Stomach smooth muscle (tissue), 2 donors: ENCODE measurements around the gene SIRPG.

Experiments used
- H3K27ac ChIP-seq: one replicate; pipeline ENCODE4 v1.7.0; 2013; ENCODE audit warnings: mild to moderate bottlenecking, low read length, inconsistent platforms
- H3K27me3 ChIP-seq, 2 donors: one replicate each; pipeline ENCODE4 v1.7.0; 2013; ENCODE audit warnings: low read length in 2 of 2; ENCODE audit not compliant: insufficient read depth in 2 of 2, control insufficient read depth in 1 of 2
- H3K36me3 ChIP-seq, 2 donors: one replicate each; pipeline ENCODE4 v1.7.0; 2013; ENCODE audit warnings: low read length in 2 of 2; ENCODE audit not compliant: control insufficient read depth in 2 of 2, insufficient read depth in 2 of 2
- H3K4me1 ChIP-seq: one replicate; pipeline ENCODE4 v1.7.0; 2013; ENCODE audit warnings: low read length; ENCODE audit not compliant: control insufficient read depth, insufficient read depth
- H3K4me3 ChIP-seq, 2 donors: one replicate each; pipeline ENCODE4 v1.7.0; 2013; ENCODE audit warnings: low read length in 2 of 2
- H3K9ac ChIP-seq, 2 donors: one replicate each; pipeline ENCODE4 v1.7.0; 2013; ENCODE audit warnings: low read length in 2 of 2, mild to moderate bottlenecking in 1 of 2
- H3K9me3 ChIP-seq, 2 donors: one replicate each; pipeline ENCODE4 v1.7.0; 2013; ENCODE audit warnings: low read length in 2 of 2; ENCODE audit not compliant: control insufficient read depth in 2 of 2
- donor health status: healthy.
- donor health status: Pancreatic carcinoma.

The SIRPG gene

DNA sequence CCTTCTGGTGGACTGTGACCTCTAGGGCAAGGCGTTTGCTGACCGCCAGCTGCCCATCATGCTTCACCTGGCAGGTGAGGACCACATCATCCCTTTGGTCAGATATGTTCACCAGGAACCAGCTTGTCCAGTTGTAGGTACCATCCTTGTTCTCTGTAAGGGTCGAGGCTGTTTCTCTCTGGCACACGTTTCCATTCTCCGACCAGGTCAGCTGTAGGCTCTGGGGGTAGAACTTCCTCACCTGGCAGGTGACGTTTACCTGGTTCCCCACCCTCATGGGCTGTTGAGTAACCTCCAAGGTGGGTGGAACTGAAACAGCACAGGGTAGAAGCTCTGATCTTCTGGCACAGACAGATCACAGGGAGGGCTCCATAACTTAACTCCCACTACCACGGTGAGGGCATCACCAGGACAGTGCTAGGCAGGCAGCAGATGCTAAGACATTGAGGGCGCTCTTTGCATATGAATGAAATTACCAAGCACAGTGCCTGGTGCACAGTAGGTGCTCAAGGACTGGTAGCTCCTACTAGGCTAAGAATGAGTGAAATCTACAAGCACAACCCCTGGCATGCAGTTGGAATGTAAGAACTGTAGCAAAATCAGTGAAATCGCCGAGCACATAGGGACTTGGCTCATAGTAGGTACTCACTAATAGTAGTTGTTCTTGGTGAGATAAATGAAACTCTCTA is 22.1 kb downstream of the SIRPG start:
- H3K27ac ChIP-seq, result no peak overlapping the region
- no peaks in the 10 kb centered on the region for H3K36me3 ChIP-seq
- no peak overlapping the region for H3K9ac ChIP-seq
- no peaks in the 10 kb centered on the region for H3K27me3 ChIP-seq
- H3K4me1 ChIP-seq, result no peaks in the 10 kb centered on the region
- H3K9me3 ChIP-seq, result no peaks in the 10 kb centered on the region
- no peak overlapping the region for H3K4me3 ChIP-seq

DNA sequence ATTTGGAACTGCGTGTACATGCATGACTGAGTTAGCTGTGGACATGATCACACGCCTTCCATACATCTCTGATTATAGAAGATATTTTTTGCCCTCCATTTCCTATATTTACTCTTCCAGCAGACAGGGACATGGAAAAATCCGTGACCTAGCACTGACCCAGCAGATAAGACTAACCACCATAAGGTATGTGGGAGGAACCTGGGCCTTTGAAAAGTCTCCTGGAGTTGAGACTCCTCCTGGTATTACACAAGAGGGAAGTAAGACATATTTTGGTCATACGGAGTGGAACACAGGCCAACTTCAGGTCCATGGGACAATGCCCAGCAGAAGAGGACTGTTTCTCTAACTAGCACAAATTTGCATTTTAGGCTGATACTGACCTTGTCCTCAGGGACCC is 24.0 kb downstream of the SIRPG start:
- Histone ChIP-seq H3K36me3 (no peaks in the 10 kb centered on the region), H3K27ac (no peak overlapping the region), H3K4me1 (no peaks in the 10 kb centered on the region), H3K9me3 (no peaks in the 10 kb centered on the region), H3K9ac (no peak overlapping the region), H3K4me3 (no peak overlapping the region), H3K27me3 (no peaks in the 10 kb centered on the region)

DNA sequence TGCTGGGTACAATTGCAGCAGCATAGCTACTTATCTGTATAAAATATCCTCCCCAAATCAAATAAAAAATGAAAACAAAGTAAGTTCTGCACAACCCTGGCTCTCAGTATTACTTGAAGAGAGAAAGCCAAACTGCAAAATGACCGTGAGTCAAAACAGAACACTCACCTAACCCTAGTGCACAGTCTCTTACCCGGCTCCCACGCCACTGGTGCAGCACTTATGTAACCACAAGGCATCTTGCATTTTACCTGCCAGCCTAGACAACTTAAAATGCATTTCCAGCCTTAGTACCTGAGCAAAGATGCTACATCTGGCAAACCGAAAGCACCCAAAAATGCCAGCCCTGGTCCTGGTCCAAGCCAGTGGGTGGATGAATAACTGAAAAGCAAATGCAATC is 25.4 kb downstream of the SIRPG start:
- Histone ChIP-seq H3K27me3 (no peaks in the 10 kb centered on the region), H3K4me1 (no peaks in the 10 kb centered on the region)

DNA sequence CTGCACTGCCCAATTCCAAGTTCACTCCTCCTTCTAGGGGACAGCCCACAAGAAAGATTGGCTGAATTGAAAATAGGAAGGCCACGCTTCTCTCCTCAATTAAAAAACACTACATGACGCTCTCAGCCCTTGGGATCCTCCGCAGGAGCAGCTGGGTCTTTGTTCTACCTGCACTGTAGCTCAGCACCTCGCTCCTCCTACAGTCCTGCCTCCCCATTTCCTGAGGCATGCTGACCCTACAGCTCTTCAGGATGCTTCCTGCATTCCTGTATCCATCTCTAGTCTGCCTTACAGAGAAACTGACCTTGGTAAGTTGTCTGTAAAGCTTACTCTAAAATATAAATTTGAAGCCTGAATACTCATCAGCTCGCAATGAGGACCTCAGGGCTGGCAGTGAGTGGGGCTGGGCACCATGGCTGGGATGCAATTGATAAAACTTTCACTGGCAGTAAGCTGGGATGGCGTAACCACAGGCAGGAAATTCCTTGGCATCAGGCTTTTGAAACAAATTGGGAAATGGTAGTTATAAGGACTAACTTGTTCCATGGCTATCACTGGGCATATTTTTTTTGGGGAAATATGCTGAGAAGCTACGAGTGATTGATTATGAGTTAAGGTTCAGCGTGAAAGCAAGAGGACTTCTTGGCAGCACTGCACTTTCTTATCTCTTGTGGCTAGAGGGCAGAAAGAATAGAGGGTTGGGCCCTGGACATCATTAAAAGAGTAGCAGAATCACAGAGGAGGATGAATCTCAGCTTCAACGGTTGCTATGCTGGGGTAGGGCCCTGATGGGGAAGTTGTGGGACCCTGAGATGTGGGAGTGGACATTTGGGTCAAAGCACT is 26.0 kb downstream of the SIRPG start:
- H3K36me3 ChIP-seq, result no peaks in the 10 kb centered on the region
- no peaks in the 10 kb centered on the region for H3K27me3 ChIP-seq
- no peak overlapping the region for H3K4me3 ChIP-seq
- H3K9me3 ChIP-seq, result no peaks in the 10 kb centered on the region
- H3K4me1 ChIP-seq, result no peaks in the 10 kb centered on the region
- H3K27ac ChIP-seq, result no peak overlapping the region
- no peak overlapping the region for H3K9ac ChIP-seq

More for the DNA sequence above, 25.4 kb downstream of the SIRPG start:
- Histone ChIP-seq H3K4me3 (no peak overlapping the region), H3K27ac (no peak overlapping the region), H3K9ac (no peak overlapping the region), H3K36me3 (no peaks in the 10 kb centered on the region), H3K9me3 (no peaks in the 10 kb centered on the region)

DNA sequence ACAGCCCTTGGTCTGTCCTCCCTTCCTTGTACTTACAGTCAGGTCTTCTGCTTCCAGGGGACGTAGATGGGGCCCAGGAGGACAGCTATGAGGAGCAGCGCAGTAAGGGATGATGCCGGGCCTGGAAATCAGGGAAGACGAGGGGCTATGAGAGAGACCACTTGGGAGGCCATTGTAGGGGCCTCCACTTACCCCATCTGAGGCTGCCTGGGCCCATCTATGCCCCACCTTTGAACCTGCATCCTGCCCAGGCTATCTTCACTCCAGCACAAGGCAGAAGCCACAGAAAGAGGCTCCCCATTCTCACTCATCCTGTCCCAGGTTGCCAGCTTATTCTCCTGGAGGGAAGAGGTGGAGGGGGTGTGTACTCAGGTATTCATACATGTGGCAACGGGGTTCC is 27.4 kb downstream of the SIRPG start:
- H3K9me3 ChIP-seq, result no peaks in the 10 kb centered on the region
- H3K36me3 ChIP-seq, result no peaks in the 10 kb centered on the region
- no peak overlapping the region for H3K4me3 ChIP-seq
- H3K9ac ChIP-seq, result no peak overlapping the region
- no peaks in the 10 kb centered on the region for H3K4me1 ChIP-seq
- no peak overlapping the region for H3K27ac ChIP-seq
- H3K27me3 ChIP-seq, result no peaks in the 10 kb centered on the region

DNA sequence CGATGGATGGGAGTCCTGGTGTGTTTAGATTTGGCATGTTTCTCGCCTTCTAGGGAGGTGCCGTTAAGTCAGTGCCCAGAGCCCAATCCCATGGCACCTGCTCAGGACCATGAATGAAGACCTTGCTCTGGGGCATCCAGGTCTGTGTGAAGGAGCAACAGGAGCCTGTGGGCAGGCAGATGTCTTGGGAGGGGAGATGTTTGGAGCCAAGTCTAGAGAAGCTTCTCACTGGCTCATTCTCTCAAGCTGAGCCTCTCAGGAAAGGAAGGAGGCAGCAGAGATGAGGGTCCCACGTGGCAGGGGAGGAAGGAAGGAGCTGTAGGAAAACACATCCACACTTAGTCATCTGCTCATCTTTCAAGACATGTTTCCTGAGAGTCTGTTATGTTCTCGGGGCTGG is 28.3 kb downstream of the SIRPG start:
- Histone ChIP-seq H3K36me3 (no peaks in the 10 kb centered on the region), H3K9me3 (no peaks in the 10 kb centered on the region), H3K27ac (no peak overlapping the region), H3K9ac (no peak overlapping the region), H3K27me3 (no peaks in the 10 kb centered on the region), H3K4me3 (no peak overlapping the region), H3K4me1 (no peaks in the 10 kb centered on the region)

DNA sequence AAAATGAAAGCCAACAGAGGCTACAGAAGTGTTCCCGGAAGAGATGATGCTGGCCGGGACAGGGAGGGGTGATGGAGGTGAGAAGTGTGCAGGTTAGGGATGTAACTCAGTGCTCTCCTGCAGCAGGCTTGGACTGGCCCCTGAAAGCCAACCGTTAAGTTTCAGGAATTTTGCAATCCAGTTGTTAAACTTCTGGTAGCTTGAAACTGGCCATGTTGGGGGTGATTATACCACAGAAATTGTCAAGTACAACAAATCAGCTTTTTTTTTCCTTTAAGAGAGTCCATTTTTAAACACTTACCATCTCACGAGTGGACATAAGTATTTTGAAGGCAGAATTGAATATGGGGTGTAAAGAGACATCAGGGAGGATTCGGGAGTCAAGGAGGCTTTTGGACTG is 29.0 kb downstream of the SIRPG start:
- H3K36me3 ChIP-seq, result no peaks in the 10 kb centered on the region
- no peaks in the 10 kb centered on the region for H3K4me1 ChIP-seq
- H3K4me3 ChIP-seq, result no peak overlapping the region
- no peak overlapping the region for H3K27ac ChIP-seq
- H3K9ac ChIP-seq, result no peak overlapping the region
- H3K9me3 ChIP-seq, result no peaks in the 10 kb centered on the region
- H3K27me3 ChIP-seq, result no peaks in the 10 kb centered on the region

DNA sequence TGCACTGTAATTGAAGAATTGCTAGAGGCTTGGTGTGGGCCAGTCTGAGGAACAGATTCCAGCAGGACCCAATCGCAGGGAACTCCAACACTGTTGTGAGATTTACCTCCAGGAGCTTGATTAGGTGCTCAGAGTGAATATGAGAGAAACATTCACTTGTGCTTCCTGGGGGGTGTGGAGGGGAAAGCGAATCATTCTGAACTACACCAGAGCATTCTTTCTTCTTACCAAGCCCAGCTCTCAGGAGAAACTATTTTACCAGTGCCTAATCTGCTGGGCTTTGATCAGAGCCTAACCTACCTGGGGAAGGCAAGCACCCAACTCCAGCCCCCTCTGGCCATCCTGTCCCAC is 30.4 kb downstream of the SIRPG start:
- Histone ChIP-seq H3K4me1 (no peaks in the 10 kb centered on the region), H3K9me3 (no peaks in the 10 kb centered on the region), H3K9ac (no peak overlapping the region), H3K27me3 (no peaks in the 10 kb centered on the region), H3K4me3 (no peak overlapping the region), H3K36me3 (no peaks in the 10 kb centered on the region), H3K27ac (no peak overlapping the region)

DNA sequence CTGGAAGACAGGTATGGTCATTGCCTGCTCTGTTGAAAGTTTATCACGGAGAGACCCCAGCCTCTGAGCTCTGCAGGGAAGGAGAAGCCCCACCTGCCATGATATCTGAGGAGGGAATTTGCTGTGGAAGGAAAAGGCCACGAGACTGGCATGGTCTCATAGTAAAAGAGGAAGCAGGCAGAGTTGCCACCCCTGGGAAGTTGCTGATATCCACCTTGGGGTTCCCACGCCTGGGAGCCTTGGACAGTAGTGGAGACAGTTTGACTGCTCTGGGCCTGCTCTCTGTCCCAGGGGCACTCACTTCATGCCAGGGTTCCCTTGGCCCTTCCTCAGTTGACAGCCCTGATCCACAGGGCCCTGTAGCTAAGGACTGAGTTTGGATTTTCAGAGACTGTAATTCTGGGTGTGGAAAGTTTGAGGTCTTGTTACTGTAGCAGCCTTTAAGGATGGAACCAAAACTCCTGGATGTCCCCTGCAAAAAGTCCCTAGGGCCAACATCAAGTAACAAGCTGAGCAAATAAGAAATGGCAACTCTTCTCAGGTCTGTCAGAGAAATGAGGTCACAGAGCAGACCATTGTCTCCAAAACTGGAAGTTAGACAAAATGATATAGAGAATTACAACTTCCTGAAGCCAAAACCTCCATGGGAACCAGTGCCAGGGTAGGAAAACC is 30.9 kb downstream of the SIRPG start:
- Histone ChIP-seq H3K27ac (no peak overlapping the region), H3K4me3 (no peak overlapping the region), H3K27me3 (no peaks in the 10 kb centered on the region), H3K36me3 (no peaks in the 10 kb centered on the region), H3K4me1 (no peaks in the 10 kb centered on the region), H3K9me3 (no peaks in the 10 kb centered on the region), H3K9ac (no peak overlapping the region)

DNA sequence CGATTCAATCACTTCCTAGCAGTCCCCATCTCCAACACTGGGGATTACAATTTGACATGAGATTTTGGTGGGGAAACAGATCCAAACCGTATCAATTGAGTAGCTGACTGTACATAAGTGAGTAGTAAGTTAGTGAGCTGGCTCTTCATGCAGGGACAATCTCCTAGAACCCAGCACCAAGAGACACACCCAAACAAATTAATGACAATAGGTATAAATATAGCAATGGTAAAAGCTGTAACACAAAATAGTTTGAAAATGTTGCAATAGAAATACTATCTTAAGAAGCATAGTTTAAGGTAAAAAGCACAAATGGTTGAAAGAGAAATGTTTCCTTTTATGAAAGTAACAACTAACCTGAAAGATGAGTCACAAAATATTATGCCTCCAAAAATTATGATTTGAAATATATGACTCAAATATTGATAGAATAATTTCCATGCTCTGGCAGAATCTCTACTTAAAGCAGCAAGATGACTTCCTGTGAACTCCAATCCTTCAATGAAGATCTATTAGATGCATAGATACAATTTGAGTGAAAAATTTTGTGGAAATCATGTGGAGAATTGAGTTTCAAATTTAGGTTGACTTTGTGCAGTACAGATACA is 32.4 kb downstream of the SIRPG start:
- no peaks in the 10 kb centered on the region for H3K9me3 ChIP-seq
- H3K27me3 ChIP-seq, result no peaks in the 10 kb centered on the region
- H3K27ac ChIP-seq, result no peak overlapping the region
- H3K4me1 ChIP-seq, result no peaks in the 10 kb centered on the region
- H3K9ac ChIP-seq, result no peak overlapping the region
- no peak overlapping the region for H3K4me3 ChIP-seq
- H3K36me3 ChIP-seq, result no peaks in the 10 kb centered on the region
